DND-41 (cell line): ENCODE measurements around the gene BTBD7.
A peak's percentile ranks its signal among the peaks of the same experiment; 100 is the strongest.

Experiments used
- CTCF ChIP-seq: IDR thresholded peaks from 2 replicates; pipeline ENCODE4 v1.5.1; 2012; ENCODE audit warnings: borderline replicate concordance, low read length, moderate library complexity, mild to moderate bottlenecking; ENCODE audit not compliant: poor library complexity, severe bottlenecking; ENCODE audit errors: extremely low read depth
- EZH2 ChIP-seq: IDR thresholded peaks from 3 replicates; pipeline ENCODE4 v1.6.1; 2012; ENCODE audit warnings: borderline replicate concordance, low read depth, mild to moderate bottlenecking, moderate library complexity, low read length, inconsistent platforms; ENCODE audit not compliant: severe bottlenecking

DNA sequence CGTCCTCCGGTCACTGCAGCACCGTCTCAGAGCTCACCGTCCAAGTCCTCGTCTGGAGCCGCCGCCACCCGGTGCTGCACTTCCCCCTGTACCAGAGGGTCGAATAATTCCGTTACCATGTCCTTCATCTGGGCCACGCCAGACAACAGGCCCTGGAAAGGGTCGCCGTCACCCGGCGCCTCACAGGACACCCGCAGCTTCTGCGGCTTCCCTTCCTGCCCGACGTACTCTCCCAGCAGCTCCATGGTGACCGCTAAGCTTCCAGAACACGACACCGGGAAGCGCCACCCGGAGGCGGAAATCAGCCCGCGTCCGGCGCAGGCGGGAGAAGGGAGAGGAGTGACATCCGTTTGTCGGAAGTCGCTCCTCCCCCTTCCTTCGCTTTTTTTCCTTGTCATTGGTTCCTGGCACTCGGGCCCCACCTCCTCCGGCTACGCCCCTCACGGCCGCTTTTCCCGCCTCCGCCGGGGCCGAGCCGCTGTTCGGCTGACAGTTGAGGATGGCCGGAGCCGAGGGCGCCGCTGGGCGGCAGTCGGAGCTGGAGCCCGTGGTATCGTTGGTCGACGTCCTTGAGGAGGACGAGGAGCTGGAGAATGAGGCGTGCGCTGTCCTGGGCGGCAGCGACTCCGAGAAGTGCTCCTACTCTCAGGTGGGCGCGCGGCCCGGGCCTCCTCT is 125.9 kb downstream of the BTBD7 start, which contains the start of the genes GON7 and UBR7:
- TF ChIP-seq CTCF (peak; percentile 41), EZH2 (no peak)
